ENCODE measurements around the gene ATG16L1.
A peak's percentile ranks its signal among the peaks of the same experiment; 100 is the strongest.

ATG16L1 gene

GRCh38 chr2:233251306-233252116 is at the start of gene ATG16L1:
TSS of gene ATG16L1 (plus strand) at chr2:233251673. CDS start at chr2:233251828, 155 bp downstream.
- peak; percentile 94 for DNase-seq

GRCh38 chr2:233202531-233202944 is 48.9 kb upstream of the ATG16L1 start:
- no peak for DNase-seq

GRCh38 chr2:233203060-233203459 is 48.4 kb upstream of the ATG16L1 start:
- DNase-seq: no peak

- DNase-seq: no peak
These were observed 47.1 kb upstream of the ATG16L1 start for GRCh38 chr2:233204286-233204936.

- no peak for DNase-seq
These were observed 42.9 kb upstream of the ATG16L1 start for GRCh38 chr2:233208382-233209116.

GRCh38 chr2:233209117-233209532 is 42.3 kb upstream of the ATG16L1 start:
- DNase-seq: no peak

GRCh38 chr2:233209533-233210171 is 41.8 kb upstream of the ATG16L1 start:
- DNase-seq: no peak

- DNase-seq: no peak
These were observed 41.2 kb upstream of the ATG16L1 start for GRCh38 chr2:233210281-233210680.

- no peak for DNase-seq
These were observed 40.5 kb upstream of the ATG16L1 start for GRCh38 chr2:233210843-233211547.

GRCh38 chr2:233211548-233211895 is 40.0 kb upstream of the ATG16L1 start:
- no peak for DNase-seq

GRCh38 chr2:233213011-233213410 is 38.5 kb upstream of the ATG16L1 start:
- no peak for DNase-seq

GRCh38 chr2:233213975-233214374 is 37.5 kb upstream of the ATG16L1 start:
- DNase-seq: no peak

- DNase-seq: no peak
These were observed 33.5 kb upstream of the ATG16L1 start for GRCh38 chr2:233217892-233218377.

- DNase-seq: no peak
These were observed 32.6 kb upstream of the ATG16L1 start for GRCh38 chr2:233218836-233219235.

- no peak for DNase-seq
These were observed 31.6 kb upstream of the ATG16L1 start for GRCh38 chr2:233219848-233220247.

GRCh38 chr2:233221378-233222063 is 30.0 kb upstream of the ATG16L1 start:
- DNase-seq: no peak

- no peak for DNase-seq
These were observed 28.2 kb upstream of the ATG16L1 start for GRCh38 chr2:233223059-233223894.

- DNase-seq: no peak
These were observed 26.0 kb upstream of the ATG16L1 start for GRCh38 chr2:233225230-233226068.

- DNase-seq: no peak
These were observed 24.9 kb upstream of the ATG16L1 start for GRCh38 chr2:233226511-233227031.

Data from activated CD8-positive, alpha-beta memory T cell treated with anti-CD3 and anti-CD28 coated beads, Interleukin-2, amount 50 U/mL, for 48 hours (primary cell).